ENCODE results near the gene SLC24A3. TPM values are rescaled to one million over a fixed set of nuclear protein-coding genes. Genes with fewer than 3 reads are reported as not detected.

Gene SLC24A3
- total and polyA plus RNA-seq, 12 donors: 0.21 to 2.6 (median 0.84) TPM

DNA sequence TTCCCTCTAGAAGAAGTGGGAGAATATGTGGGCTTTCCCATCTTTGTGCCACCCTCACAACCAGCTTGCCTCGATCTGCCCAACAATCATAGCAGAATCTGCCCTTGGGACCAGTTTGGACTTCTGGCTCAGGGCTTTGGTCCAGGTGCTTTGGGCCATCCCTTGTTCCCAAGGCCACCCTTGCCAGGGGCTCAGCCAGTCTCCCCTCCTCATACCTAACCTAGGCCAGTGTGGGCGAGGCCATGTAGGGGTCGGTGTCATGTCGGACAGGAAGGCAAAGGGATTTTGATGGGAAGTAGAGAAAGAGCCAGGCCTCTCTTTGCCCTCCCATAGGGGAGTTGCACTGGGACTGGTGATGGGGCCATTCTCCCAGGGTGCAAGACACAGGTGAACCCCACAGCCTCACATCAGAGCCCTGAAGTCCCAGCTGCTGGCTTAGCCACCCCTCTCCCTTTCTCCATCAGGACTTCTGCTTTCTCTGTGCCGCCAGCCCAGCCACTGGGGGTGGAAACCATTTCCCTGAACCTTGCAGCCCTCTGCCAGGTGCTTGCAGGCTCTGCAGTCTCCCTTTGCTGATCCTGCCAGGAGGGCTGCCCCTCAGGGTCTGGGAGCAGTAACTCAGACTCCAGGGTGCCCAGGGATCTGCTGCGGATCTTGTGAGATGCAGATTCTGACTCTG is 60.7 kb downstream of the SLC24A3 start:
- Histone ChIP-seq H3K4me1 (peaks cover 4 to 24% (median 22%) of the 10 kb centered on the region in 9 donors), H3K36me3 (no peaks in the 10 kb centered on the region), H3K27ac (no peak overlapping the region), H3K4me3 (no peak overlapping the region), H3K9me3 (no peaks in the 10 kb centered on the region), H3K27me3 (no peaks in the 10 kb centered on the region)
- TF ChIP-seq, protein P1, sequence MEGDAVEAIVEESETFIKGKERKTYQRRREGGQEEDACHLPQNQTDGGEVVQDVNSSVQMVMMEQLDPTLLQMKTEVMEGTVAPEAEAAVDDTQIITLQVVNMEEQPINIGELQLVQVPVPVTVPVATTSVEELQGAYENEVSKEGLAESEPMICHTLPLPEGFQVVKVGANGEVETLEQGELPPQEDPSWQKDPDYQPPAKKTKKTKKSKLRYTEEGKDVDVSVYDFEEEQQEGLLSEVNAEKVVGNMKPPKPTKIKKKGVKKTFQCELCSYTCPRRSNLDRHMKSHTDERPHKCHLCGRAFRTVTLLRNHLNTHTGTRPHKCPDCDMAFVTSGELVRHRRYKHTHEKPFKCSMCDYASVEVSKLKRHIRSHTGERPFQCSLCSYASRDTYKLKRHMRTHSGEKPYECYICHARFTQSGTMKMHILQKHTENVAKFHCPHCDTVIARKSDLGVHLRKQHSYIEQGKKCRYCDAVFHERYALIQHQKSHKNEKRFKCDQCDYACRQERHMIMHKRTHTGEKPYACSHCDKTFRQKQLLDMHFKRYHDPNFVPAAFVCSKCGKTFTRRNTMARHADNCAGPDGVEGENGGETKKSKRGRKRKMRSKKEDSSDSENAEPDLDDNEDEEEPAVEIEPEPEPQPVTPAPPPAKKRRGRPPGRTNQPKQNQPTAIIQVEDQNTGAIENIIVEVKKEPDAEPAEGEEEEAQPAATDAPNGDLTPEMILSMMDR (IDR thresholded peaks at IDR 0.05): no peak
- WGBS, 2 donors: 88 to 89% methylated on average over 6 of the region's 6 CpGs
- ATAC-seq (no peak), DNase-seq (no peak)
- intact Hi-C loops (cut with DNase I): loop anchor here in 1 of 10 donors (10.0 kb wide), 1 partner anchor 102 kb away; no protein-coding TSS in a partner anchor

DNA sequence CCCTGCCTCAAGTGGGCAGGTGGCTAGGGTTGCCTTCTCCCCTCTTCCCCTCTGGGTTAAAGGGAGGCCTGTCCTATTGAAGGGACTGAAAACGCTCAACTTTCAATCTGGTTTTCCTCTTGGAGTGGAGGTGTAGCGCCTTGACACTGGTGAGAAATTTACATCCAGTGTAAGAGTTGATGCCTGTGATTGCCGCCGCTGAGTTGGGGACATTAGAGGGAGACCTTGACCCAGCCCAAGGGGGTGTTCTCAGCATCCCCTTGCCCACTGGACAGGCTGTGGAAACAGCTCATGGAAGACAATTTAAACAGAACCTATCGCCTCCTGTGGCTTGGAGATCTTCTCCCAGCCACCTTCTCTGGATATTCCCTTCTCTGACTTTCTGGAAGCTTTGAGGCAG is 61.6 kb downstream of the SLC24A3 start:
- WGBS, 2 donors: 93 to 94% methylated on average over 5 of the region's 5 CpGs
- Histone ChIP-seq H3K36me3 (no peaks in the 10 kb centered on the region), H3K4me1 (peaks cover 4 to 24% (median 22%) of the 10 kb centered on the region in 9 donors), H3K27me3 (no peaks in the 10 kb centered on the region), H3K9me3 (no peaks in the 10 kb centered on the region), H3K4me3 (no peak overlapping the region), H3K27ac (no peak overlapping the region)
- intact Hi-C loops (cut with DNase I): loop anchor here in 1 of 10 donors (10.0 kb wide), 1 partner anchor 101 kb away; no protein-coding TSS in a partner anchor
- DNase-seq: no peak
- TF ChIP-seq, protein P1 (IDR thresholded peaks at IDR 0.05): no peak
- ATAC-seq: no peak

DNA sequence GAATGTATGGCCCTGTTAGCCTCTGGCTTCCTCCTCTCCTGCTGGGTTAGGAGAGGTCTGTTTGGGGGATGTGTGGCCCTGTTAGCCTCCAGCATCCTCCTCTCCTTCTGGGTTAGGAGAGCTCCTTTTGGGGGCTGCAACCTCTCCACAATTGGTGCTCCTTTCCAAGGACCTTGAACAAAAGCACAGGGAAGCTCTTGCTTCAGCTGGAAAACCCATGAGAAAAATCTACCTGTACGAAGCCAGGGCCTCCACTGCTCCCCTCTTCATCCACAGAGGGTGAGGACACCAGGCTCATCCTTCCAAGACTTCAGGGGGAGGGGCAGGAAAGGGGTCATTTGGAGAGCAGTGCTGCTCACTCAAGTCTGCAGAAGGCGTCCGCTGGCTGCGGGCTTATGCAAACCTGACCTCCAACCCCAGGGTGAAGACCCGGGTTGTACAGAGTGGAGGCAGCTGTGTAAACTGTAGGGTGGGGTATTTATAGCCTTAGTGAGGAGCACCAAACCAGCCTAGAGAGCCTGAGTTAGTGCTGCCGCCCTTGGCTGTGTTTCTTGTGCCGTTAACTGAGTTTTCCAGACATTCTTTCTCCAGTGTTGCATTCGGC is 62.1 kb downstream of the SLC24A3 start:
- TF ChIP-seq, protein P1 (IDR thresholded peaks at IDR 0.05): no peak
- H3K9me3 ChIP-seq: no peaks in the 10 kb centered on the region
- DNase-seq (peak; percentile 60 to 72), ATAC-seq (peak; percentile 61 to 90 (median 76))
- H3K27ac ChIP-seq: peak overlapping the region in 6 of 10 donors; percentile 25 to 65 (median 53)
- 64 to 68% methylated on average over 8 of the region's 8 CpGs for WGBS, 2 donors
- H3K4me1 ChIP-seq: peaks cover 4 to 24% (median 22%) of the 10 kb centered on the region in 9 donors
- H3K4me3 ChIP-seq: no peak overlapping the region
- no peaks in the 10 kb centered on the region for H3K36me3 ChIP-seq
- H3K27me3 ChIP-seq: no peaks in the 10 kb centered on the region
- intact Hi-C loops (cut with DNase I): loop anchor here in 1 of 10 donors (10.0 kb wide), 1 partner anchor 100 kb away; no protein-coding TSS in a partner anchor

DNA sequence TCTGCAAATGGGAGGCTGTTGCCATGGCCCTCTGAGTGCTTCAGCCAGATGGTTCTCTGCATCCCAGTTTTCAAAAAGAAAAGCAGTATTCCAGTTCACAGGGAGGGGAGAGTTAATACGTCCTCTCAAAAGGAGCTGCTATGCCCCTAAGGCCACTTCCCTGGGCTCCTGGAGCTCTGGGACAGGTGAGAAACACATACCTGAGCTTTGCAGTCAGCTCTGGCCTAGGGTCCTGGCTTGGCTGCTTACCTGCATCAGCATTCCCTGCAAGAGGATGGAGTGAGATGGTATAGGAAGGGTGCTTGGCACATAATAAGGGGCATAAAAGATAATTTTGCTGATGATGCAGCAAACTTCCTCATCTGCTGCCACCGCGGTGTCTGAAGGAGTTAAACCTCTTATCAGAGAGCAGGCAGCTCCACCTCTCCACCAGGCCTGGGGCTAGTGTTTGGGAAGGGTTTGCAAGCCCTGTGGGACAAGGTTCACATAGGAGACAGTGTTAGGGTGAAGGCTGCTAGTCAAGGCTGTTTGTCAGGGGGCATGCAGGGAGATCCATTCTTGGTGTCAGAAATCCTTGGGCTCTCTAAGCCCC is 62.7 kb downstream of the SLC24A3 start:
- WGBS, 2 donors: 34 to 48% methylated on average over 3 of the region's 3 CpGs
- H3K4me3 ChIP-seq: no peak overlapping the region
- H3K9me3 ChIP-seq: no peaks in the 10 kb centered on the region
- intact Hi-C loops (cut with DNase I): loop anchor here in 1 of 10 donors (10.0 kb wide), 1 partner anchor 100 kb away; no protein-coding TSS in a partner anchor
- peak overlapping the region in 9 of 10 donors; percentile 25 to 65 (median 42) for H3K27ac ChIP-seq
- no peaks in the 10 kb centered on the region for H3K36me3 ChIP-seq
- no peaks in the 10 kb centered on the region for H3K27me3 ChIP-seq
- TF ChIP-seq, protein P1 (IDR thresholded peaks at IDR 0.05): no peak
- peak in 2 of 8 donors; percentile 12 to 37 for ATAC-seq
- no peak for DNase-seq
- peaks cover 4 to 24% (median 22%) of the 10 kb centered on the region in 9 donors for H3K4me1 ChIP-seq
